Measurements from ENCODE around the gene WARS2. TPM values are rescaled to one million over a fixed set of nuclear protein-coding genes. Genes with fewer than 3 reads are reported as not detected.

Gene WARS2
- total and polyA plus RNA-seq, 3 donors from 2014 or later = 16.8 to 28.2 (median 20.2) TPM

DNA sequence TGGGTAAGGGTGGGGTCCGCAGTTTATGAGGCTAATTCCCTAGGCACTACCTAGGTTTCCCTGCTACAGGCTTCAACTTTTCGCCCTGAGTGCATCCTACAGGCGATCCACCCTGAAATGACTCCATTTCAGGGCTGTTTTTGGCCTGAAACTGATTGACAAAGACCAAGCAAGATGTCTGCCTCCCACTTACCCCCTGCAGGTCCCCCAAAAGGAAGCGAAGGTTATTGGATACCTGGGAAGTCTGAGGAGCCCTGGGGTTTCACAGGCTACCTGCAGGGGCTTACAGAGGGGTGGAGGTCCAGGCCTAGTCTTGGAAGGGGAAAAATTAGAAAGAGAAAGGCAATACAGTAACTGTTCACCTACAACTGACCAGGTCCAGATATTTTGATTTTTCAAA lies 149.0 kb downstream of the WARS2 start:
- 25 to 33% methylated on average over 4 of the region's 4 CpGs for WGBS, 2 donors
- no peak for DNase-seq

GRCh38 chr1:118990513-118991152 lies 149.8 kb downstream of the WARS2 start:
- H3K27me3 ChIP-seq = peaks cover 4% of the 10 kb centered on the region
- H3K9me3 ChIP-seq = no peaks in the 10 kb centered on the region
- no peak overlapping the region for H3K4me3 ChIP-seq
- H3K27ac ChIP-seq = no peak overlapping the region
- H3K4me1 ChIP-seq = peaks cover 9% of the 10 kb centered on the region
- intact Hi-C loops (cut with DNase I; ENCODE audit: low total_unique reads) = no loop called here
- WGBS, 2 donors = 46 to 50% methylated on average over 8 of the region's 8 CpGs
- no peak for TF ChIP-seq POLR2A (IDR thresholded peaks at IDR 0.05)
- TF ChIP-seq CTCF (IDR thresholded peaks at IDR 0.05) = no peak
- H3K36me3 ChIP-seq (ENCODE audit: low read depth, missing control alignments) = no peaks in the 10 kb centered on the region
- DNase-seq = no peak

More for the DNA sequence above, 149.0 kb downstream of the WARS2 start:
- Histone ChIP-seq H3K27me3 (peaks cover 4% of the 10 kb centered on the region), H3K27ac (no peak overlapping the region), H3K4me3 (no peak overlapping the region), H3K9me3 (no peaks in the 10 kb centered on the region), H3K4me1 (peaks cover 9% of the 10 kb centered on the region), H3K36me3 (ENCODE audit: low read depth, missing control alignments) (no peaks in the 10 kb centered on the region)
- no peak for TF ChIP-seq CTCF (IDR thresholded peaks at IDR 0.05)
- TF ChIP-seq POLR2A (IDR thresholded peaks at IDR 0.05) = no peak
- intact Hi-C loops (cut with DNase I; ENCODE audit: low total_unique reads) = no loop called here

DNA sequence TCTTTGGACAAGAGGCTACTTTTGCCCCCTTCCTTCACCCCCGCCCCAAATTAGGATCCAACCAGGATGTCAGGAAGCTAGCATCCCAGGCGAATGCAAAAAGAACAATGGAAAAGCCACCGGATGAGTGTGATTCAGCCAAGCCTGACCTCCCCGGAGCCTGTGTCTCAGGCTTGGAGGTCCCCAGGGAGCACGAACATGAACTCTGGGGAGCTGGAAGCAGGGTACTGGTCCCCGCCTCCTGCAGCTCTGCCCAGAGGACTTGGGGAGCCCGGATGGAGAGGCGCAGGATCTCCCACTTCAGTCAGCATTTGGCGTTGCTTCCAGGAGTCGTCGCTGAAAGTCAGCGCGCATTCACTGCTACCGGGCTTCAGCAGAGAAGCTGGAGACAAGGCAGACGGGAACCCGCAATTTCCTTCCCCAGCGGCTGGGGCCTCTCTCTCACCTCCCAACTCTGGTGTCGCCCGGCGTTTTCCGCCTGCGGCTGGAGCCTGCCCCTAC lies 150.5 kb downstream of the WARS2 start:
- no peaks in the 10 kb centered on the region for H3K36me3 ChIP-seq (ENCODE audit: low read depth, missing control alignments)
- no peaks in the 10 kb centered on the region for H3K9me3 ChIP-seq
- peaks cover 9% of the 10 kb centered on the region for H3K4me1 ChIP-seq
- no peak for DNase-seq
- H3K4me3 ChIP-seq = no peak overlapping the region
- peaks cover 4% of the 10 kb centered on the region for H3K27me3 ChIP-seq
- intact Hi-C loops (cut with DNase I; ENCODE audit: low total_unique reads) = no loop called here
- 13 to 20% methylated on average over 11 to 22 of the region's 22 CpGs for WGBS, 2 donors
- TF ChIP-seq POLR2A (IDR thresholded peaks at IDR 0.05) = no peak
- no peak for TF ChIP-seq CTCF (IDR thresholded peaks at IDR 0.05)
- H3K27ac ChIP-seq = no peak overlapping the region

DNA sequence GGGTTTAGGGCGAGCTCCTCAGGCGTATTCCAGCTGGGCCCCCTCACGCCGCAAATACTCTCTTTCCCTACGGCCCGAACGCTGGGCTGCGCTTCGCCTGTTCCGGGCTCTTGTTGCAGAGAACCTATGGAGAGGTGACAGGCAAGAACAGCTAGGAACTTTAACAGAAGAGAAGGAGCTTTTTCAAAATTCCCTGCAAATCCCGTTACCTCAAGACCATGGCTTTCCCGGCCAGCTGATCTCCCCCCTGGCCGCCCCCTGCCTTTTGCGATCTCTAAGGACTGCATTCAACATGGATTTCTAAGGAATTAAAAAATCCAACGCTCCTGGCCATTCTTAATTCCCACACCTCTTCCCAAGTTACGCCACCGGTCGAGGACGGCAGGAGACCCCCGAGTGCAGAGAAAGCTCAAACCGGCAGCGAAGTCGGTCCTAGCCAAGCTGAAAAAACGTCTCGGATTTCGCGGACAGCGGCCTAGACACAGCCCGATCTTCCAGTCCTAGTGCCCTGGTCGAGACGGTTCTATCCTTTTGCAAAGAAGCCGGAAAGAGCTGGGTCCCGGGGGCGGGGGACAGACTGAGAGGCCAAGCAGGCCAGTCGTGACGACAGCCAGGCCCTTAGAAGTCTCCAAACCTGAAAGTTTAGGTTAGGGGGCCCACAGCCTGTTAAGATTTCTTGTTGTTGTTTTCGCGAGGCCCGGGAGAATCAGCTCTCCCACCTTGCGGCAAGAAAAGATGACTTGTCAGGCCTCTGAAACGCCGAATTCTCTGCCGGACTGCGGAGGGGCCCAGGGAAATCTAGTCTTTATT lies 151.2 kb downstream of the WARS2 start:
- no peak overlapping the region for H3K27ac ChIP-seq
- H3K4me3 ChIP-seq = no peak overlapping the region
- DNase-seq = no peak
- H3K9me3 ChIP-seq = no peaks in the 10 kb centered on the region
- intact Hi-C loops (cut with DNase I; ENCODE audit: low total_unique reads) = no loop called here
- no peaks in the 10 kb centered on the region for H3K36me3 ChIP-seq (ENCODE audit: low read depth, missing control alignments)
- H3K27me3 ChIP-seq = peaks cover 4% of the 10 kb centered on the region
- peaks cover 9% of the 10 kb centered on the region for H3K4me1 ChIP-seq
- no peak for TF ChIP-seq POLR2A (IDR thresholded peaks at IDR 0.05)
- no peak for TF ChIP-seq CTCF (IDR thresholded peaks at IDR 0.05)
- 9 to 13% methylated on average over 42 to 44 of the region's 44 CpGs for WGBS, 2 donors

Measured in testis (tissue), 3 donors.